ENCODE data around the gene KRR1.
"Not testable (repeated sequence)": the region's sequence is repeated elsewhere in the genome, so short reads cannot be mapped to it uniquely, and the experiment has no call there.

The KRR1 gene

GRCh38 chr12:75452675-75453330 lies 58.6 kb downstream of the KRR1 start:
- H3K27ac ChIP-seq, result no peak overlapping the region
- TF ChIP-seq CTCF (conservative IDR thresholded peaks at IDR 0.05) (no peak), ZFX (IDR thresholded peaks at IDR 0.05) (no peak)

DNA sequence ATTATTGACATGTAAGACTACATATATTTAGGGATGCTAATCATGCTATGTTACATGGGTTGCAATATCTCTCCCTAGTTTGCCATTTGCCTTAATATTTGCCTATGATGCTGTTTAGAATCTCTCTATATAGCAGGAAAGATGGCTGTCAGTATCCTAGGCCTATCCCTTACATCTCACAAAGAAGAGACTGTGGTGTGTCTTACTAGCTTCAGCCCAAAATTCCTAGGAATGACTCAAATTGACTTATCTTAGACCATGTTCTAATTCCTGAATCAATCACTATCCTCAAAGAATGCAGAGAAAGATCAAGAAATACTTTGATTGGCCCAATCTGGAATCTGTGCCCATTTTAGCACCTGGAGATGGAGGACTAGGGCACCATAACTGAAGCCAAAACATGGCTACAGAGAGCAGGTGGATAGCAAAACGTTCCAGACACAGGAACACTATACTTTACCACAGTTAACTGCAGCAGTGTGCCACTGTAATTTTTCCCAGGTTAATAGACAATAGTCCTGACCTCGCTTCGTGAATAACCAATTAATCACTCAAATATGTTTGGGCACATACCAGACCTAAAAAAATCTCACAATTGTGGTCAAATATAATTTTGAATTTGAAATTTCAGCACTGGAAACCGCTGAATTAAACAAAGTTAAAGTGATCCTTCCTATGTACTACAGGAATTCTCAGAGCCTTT lies 63.6 kb downstream of the KRR1 start:
- H3K27ac ChIP-seq, result no peak overlapping the region
- TF ChIP-seq CTCF (conservative IDR thresholded peaks at IDR 0.05) (no peak), ZFX (IDR thresholded peaks at IDR 0.05) (no peak)

- TF ChIP-seq ZFX (IDR thresholded peaks at IDR 0.05) (no peak), CTCF (conservative IDR thresholded peaks at IDR 0.05) (no peak)
- H3K27ac ChIP-seq, result no peak overlapping the region
Observed at GRCh38 chr12:75446857-75447256, 64.6 kb downstream of the KRR1 start.

GRCh38 chr12:75445137-75445507 lies 66.3 kb downstream of the KRR1 start:
- not testable (repeated sequence) for H3K27ac ChIP-seq

GRCh38 chr12:75444429-75445136 lies 66.8 kb downstream of the KRR1 start:
- no peak overlapping the region for H3K27ac ChIP-seq
- TF ChIP-seq CTCF (conservative IDR thresholded peaks at IDR 0.05), result no peak
- TF ChIP-seq ZFX (IDR thresholded peaks at IDR 0.05), result no peak

- no peak for TF ChIP-seq CTCF (conservative IDR thresholded peaks at IDR 0.05)
- no peak for TF ChIP-seq ZFX (IDR thresholded peaks at IDR 0.05)
- H3K27ac ChIP-seq, result no peak overlapping the region
Observed at GRCh38 chr12:75443709-75444108, 67.7 kb downstream of the KRR1 start.

- H3K27ac ChIP-seq, result not testable (repeated sequence)
Observed at GRCh38 chr12:75442454-75442853, 69.0 kb downstream of the KRR1 start.

- not testable (repeated sequence) for H3K27ac ChIP-seq
Observed at GRCh38 chr12:75441687-75442449, 69.5 kb downstream of the KRR1 start.

Measured in C4-2B (cell line).